ENCODE data around the gene LDLRAD3.

DNA sequence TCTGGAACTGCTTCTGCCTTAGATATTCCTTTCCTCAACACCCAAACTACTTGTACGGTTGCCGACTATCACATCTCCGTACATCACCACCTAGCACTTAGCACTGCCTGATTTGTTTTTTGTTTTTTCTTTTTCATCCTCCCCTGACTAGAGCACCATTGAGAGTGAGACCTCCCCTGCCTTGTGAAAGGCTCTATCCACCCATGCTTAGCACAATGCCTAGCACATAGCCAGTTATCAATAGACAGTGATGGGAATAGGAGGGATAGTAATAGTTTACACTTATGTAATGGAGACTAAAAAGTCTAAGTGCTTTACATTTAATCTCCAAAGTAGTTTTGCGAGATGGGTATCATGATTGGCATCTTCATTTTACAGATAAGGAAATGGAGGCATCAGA, 115.8 kb downstream of the LDLRAD3 start:
- TF ChIP-seq RAD21 (IDR thresholded peaks at IDR 0.05; ENCODE audit: low read depth) (no peak), NFIC (IDR thresholded peaks at IDR 0.05) (no peak), EP300 (IDR thresholded peaks at IDR 0.05; ENCODE audit: borderline replicate concordance) (no peak), TAF1 (IDR thresholded peaks at IDR 0.05; ENCODE audit: low read depth) (no peak), CEBPB (IDR thresholded peaks at IDR 0.05) (no peak), FOXM1 (IDR thresholded peaks at IDR 0.05; ENCODE audit: borderline replicate concordance, low read depth) (no peak), CREB1 (IDR thresholded peaks at IDR 0.05; ENCODE audit: low read depth) (no peak), TEAD4 (IDR thresholded peaks at IDR 0.05) (no peak), YY1 (IDR thresholded peaks at IDR 0.05; ENCODE audit: low read depth) (no peak), EGR1 (IDR thresholded peaks at IDR 0.05) (no peak)
- TF ChIP-seq, protein P1, sequence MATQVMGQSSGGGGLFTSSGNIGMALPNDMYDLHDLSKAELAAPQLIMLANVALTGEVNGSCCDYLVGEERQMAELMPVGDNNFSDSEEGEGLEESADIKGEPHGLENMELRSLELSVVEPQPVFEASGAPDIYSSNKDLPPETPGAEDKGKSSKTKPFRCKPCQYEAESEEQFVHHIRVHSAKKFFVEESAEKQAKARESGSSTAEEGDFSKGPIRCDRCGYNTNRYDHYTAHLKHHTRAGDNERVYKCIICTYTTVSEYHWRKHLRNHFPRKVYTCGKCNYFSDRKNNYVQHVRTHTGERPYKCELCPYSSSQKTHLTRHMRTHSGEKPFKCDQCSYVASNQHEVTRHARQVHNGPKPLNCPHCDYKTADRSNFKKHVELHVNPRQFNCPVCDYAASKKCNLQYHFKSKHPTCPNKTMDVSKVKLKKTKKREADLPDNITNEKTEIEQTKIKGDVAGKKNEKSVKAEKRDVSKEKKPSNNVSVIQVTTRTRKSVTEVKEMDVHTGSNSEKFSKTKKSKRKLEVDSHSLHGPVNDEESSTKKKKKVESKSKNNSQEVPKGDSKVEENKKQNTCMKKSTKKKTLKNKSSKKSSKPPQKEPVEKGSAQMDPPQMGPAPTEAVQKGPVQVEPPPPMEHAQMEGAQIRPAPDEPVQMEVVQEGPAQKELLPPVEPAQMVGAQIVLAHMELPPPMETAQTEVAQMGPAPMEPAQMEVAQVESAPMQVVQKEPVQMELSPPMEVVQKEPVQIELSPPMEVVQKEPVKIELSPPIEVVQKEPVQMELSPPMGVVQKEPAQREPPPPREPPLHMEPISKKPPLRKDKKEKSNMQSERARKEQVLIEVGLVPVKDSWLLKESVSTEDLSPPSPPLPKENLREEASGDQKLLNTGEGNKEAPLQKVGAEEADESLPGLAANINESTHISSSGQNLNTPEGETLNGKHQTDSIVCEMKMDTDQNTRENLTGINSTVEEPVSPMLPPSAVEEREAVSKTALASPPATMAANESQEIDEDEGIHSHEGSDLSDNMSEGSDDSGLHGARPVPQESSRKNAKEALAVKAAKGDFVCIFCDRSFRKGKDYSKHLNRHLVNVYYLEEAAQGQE (IDR thresholded peaks at IDR 0.05; ENCODE audit: low read depth), result no peak
- TF ChIP-seq, protein P2, sequence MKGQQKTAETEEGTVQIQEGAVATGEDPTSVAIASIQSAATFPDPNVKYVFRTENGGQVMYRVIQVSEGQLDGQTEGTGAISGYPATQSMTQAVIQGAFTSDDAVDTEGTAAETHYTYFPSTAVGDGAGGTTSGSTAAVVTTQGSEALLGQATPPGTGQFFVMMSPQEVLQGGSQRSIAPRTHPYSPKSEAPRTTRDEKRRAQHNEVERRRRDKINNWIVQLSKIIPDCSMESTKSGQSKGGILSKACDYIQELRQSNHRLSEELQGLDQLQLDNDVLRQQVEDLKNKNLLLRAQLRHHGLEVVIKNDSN (IDR thresholded peaks at IDR 0.05), result no peak
- TF ChIP-seq, protein P3, sequence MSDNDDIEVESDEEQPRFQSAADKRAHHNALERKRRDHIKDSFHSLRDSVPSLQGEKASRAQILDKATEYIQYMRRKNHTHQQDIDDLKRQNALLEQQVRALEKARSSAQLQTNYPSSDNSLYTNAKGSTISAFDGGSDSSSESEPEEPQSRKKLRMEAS (IDR thresholded peaks at IDR 0.05), result no peak
